Vagina (tissue), 2 donors: ENCODE data around the gene BRI3.

ENCODE experiments used
- CTCF ChIP-seq, 3 experiments: fragments of 450-650 bp in 2 of 3; fragments of 200-600 bp in 1 of 3; sonication (generic) in 1 of 3; IDR thresholded peaks; one replicate each; pipeline ENCODE4 v1.5.1; 2017 to 2019; ENCODE audit warnings: antibody characterized with exemption in 3 of 3, mild to moderate bottlenecking in 2 of 3, moderate library complexity in 2 of 3
- POLR2A ChIP-seq, 2 donors: fragments of 450-650 bp; IDR thresholded peaks; one replicate each; pipeline ENCODE4 v1.6.1; 2017; ENCODE audit warnings: antibody characterized with exemption in 2 of 2, mild to moderate bottlenecking in 2 of 2, moderate library complexity in 2 of 2
- POLR2AphosphoS5 ChIP-seq, 2 donors: sonication (generic); formaldehyde crosslinking; IDR thresholded peaks; one replicate each; pipeline ENCODE4 v1.9.0; 2017; ENCODE audit warnings: antibody characterized with exemption in 2 of 2, mild to moderate bottlenecking in 2 of 2, low read depth in 1 of 2; ENCODE audit not compliant: insufficient read depth in 1 of 2

DNA sequence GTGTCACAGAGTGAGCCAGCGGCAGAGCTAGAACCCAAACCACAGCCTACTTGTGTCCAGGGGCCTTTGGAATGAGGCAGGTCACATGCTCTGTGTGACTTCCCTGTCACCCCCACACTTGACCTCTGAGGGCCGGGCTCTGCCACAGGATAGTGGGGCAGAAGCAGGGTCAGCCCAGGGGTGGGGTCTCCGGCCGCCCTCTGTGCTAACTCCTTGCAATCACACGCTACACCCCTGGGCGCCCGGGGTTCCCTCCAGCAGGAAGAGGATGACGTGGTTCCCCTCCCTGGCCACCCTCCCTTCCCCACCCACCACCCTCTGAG, 49.3 kb upstream of the BRI3 start:
- no peak for TF ChIP-seq CTCF (IDR thresholded peaks at IDR 0.05)
- TF ChIP-seq POLR2AphosphoS5 (IDR thresholded peaks at IDR 0.05; ENCODE audit: insufficient read depth in 1 of 2, low read depth in 1 of 2) = no peak
- no peak for TF ChIP-seq POLR2A (IDR thresholded peaks at IDR 0.05)
